GM18907 (cell line): ENCODE results near the gene CST4.
"Not testable (repeated sequence)": the region's sequence is repeated elsewhere in the genome, so short reads cannot be mapped to it uniquely, and the experiment has no call there.

ENCODE experiments used
- ATAC-seq: cut with Tn5 transposase; IDR thresholded peaks from one replicate; pipeline ENCODE4 v1.9.1; 2021; ENCODE audit warnings: mild to moderate bottlenecking, moderate library complexity; ENCODE audit not compliant: unreplicated experiment

Gene CST4

DNA sequence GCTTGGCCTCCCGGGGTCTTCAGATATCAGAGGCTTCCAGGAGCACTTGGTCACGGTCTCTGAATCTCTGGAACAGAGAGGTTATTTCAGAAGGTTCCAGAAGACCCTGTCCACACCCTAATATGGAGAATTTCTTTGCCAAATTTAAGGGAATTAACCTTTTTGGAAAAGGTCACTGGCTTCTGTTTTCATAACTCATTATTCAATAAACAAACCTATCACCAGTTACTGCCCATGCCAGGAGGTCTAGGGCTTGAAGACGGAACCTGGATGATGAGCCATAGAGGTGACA, 507 bp upstream of the CST4 start:
- no peak for ATAC-seq

DNA sequence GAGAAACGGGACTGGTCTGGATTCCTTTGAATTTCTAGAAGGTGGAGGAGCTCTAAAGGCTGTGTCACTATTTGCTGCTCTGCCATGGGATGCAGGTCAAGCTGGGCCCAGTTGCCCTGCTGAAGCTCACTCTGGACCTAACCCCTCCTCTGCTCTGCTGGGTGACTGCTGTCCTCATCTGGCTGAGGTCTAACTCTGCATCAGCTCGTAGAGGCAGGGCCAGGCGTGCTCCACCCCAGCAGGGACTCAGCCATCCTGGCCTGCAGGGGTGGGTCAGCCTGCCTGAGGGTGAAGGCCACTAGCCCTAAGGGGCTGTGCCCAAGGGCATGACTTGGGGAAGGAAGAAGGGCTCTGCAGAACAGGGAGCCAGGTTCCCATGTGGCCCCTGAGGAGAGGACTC, 852 bp downstream of the CST4 start:
- ATAC-seq = no peak

DNA sequence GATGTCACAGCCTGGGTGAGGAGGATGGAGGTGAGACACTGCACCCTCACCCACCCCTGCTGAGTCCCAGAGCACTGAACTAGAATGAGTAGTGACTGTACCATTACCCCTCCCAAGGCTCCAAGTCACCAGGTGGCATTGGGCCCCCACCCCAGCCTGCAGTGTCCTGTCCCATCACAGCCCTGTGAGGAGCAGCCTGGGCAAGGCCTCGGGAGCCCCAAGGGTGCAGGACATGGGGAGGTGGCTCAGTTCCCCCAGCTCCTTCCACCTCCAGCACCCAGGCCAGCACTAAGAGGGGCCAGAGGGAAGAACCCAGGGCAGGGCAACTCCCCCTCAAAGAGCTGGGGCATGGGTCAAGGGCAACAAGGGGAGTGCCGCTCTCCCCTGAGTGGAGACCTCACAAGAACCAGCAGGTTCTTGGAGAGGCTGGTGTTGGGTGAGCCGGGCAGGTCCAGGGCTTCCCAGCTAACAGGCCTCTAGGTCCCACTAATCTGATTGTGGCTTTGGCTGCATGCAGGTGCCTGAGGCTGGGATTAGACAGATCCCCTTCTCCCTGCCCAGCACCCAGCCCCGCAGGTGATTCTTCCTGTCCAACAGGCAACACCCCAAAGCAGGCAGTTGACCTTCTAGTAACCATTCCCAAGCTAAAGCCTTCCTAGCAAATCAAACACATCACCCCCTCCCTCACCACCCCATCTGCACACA, 2.6 kb downstream of the CST4 start:
- ATAC-seq = no peak

GRCh38 chr20:23685529-23685896, 3.3 kb downstream of the CST4 start:
- not testable (repeated sequence) for ATAC-seq

- no peak for ATAC-seq
Observed at GRCh38 chr20:23684261-23684660, 4.6 kb downstream of the CST4 start.

DNA sequence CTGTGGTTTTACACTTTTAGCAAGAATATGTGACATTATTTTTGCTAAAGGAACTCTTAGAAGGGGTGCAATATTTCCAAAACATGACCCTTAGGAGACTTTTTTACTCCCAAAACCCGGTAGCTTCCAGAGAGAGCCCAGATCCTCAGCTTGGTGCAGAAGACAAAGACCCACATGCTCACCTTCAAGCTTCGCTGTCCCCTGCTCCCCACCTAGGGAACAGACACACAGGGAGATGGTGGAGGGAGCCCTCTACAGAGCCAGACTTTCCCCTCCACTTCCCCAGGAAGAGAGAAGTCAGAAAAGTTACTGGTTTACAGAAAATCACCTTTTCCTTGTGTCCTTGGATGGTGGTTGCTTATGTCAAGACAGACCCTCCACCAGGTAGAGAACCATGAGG, 5.0 kb downstream of the CST4 start:
- ATAC-seq = no peak

DNA sequence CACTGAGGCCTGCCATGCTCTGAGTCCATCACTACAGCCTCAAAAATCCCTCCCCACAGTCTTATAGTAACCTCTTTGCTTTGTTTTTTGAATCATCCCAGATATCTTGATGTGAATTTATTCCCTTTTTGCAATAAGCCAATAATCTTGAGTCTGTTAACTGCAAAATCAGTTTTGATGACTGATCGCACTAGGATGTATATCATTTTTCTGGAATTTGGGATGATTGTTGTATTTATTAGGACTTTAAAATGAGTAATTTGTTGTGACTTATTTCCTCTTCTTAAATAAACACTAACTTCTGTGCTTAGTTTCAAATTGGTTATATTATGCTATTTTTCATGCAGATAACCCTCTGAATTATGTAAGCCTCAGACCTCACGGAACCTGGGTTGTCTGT, 5.6 kb downstream of the CST4 start:
- ATAC-seq = no peak

DNA sequence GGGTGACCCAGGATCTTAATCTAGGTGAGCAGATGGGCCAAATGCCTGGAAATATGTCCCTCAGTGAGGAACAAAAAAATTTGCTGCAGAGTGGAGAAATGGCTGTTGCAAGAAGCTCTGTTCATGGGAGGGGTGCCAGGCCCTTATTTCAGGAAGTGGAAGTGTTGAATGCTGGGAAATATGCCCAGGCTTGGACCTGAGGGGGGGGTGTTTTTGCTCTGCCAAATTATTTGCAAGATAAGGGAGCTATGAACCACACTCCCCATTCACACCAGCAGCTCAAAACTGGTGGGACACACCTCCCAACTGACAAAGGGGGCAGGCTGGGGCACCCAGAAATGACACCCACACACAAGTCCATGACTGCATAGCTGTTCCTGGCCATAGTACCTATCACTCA, 8.7 kb downstream of the CST4 start:
- no peak for ATAC-seq

DNA sequence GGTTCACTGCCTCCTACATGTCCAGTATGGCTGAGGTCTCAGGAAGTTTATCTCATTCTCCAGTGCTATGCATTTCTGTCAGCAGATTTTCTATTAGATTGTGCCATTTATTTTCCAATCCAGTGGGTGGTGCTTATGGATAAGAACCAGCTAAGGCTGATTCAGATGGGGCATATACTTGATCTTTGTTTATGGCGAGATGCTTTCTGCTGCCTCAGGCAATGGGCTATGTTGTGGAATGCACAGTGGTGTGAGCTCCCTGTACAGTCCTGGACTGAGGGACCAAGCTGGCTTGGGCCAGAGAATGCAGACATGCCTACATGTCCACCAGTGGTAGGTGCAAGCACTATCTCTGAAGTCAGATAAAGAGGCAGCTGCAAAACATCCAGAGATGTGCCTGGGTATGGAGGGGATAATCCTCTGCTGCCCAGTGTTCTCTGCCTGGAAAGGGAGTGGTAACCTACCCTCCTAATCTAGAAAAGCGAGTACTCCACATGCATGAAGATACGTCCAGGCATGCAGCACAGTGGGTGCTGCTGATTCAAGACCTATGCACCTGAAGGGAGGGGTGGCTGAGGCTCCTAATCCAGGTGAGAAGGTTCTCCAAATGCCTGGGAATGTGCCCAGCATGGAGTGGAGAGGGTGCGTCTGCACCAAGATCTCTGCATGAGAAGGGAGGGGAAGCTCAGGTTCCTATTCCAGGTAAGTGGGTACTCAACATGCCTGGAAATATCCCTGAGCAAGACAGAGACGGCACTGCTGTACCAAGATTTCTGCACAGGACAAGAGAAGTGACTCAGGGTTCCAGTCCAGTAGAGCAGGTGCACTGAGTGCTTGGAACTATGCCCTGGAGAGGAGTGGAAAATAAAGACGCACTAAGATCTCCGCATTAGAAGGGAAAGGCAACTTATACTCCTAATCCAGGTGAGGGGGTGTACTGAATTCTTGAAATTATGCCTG, 9.4 kb downstream of the CST4 start:
- ATAC-seq = no peak

DNA sequence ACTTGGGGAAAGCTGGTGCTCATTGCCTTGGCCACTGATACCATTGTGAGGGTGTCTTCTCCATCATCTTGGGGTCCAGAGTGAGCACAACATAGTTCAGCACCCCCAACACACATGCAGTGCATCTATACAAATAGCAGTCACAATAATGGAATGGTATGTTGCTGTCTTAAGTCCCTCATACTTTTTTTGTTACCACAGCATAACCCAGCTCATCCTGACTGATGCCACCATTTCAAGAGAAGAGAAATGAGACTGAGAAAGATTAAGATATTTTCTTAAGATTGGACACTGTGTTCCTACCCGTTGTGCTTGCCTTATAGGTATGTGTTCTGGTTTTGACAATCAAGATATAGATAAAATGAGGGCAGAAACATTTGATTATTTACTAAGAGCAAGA, 15.6 kb downstream of the CST4 start:
- no peak for ATAC-seq

GRCh38 chr20:23672158-23672557, 16.7 kb downstream of the CST4 start:
- ATAC-seq = no peak

DNA sequence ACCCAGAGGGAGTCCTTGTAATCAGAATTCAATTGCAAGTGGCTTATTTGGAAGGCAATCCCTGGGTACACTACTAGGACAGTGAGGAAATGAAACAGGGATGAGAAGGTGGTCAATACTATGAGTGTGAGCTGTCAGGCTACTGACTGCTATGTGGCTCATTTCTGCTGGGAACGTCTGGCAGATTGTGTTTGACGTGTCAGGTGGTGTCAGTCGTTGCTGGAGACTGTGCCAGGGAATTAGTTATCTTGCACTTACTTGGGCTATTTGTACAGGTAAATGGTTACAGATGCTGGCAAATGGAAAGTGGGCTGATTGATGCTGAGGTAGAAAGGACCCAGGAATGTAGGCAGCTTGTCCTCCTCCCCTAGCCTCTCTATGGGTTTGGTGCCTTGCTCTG, 17.4 kb downstream of the CST4 start:
- no peak for ATAC-seq

DNA sequence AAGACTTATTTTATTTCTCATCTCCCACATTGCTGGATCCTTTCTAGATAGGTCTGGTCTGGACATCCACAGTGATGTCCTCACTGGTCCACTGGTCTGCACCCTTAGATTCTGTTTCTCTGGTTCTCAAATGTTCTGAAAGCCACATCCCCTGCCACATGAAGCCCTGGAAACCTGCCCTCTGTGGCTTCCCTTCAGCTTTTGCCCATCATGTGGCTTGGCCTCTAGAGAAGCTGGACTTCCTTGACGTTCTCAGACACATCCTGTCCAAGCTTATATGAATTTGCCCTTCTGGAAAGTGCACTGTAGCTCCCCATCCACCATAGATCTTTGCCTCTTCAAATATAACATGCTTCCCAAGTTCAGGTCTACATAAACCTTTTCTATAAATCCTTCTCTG, 18.5 kb downstream of the CST4 start:
- ATAC-seq = no peak

GRCh38 chr20:23669866-23670265, 19.0 kb downstream of the CST4 start:
- no peak for ATAC-seq

GRCh38 chr20:23669327-23669726, 19.5 kb downstream of the CST4 start:
- ATAC-seq = no peak

DNA sequence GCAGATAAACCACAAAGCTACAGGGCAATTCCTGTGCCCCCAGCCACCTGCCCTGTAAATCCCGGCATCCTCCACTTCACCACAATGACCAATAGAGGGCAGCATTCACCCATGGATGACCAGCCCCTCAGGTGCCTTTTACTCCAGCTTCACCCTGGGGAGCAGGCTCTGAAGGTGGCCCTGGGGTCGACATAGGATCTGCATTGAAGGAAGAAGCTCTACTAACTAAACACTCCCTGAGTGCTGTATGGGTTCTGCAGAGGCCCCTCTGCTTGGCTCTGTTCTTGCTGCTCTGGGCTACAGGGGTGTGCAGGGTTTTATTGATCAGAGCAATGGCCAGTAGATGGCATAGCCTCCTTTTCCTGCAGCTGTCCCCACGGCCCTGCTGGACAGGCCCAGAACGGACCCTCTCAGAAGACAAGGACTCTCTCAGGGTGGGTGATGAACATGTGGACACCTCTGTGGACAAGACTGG, 20.3 kb downstream of the CST4 start:
- peak; percentile 75 for ATAC-seq

DNA sequence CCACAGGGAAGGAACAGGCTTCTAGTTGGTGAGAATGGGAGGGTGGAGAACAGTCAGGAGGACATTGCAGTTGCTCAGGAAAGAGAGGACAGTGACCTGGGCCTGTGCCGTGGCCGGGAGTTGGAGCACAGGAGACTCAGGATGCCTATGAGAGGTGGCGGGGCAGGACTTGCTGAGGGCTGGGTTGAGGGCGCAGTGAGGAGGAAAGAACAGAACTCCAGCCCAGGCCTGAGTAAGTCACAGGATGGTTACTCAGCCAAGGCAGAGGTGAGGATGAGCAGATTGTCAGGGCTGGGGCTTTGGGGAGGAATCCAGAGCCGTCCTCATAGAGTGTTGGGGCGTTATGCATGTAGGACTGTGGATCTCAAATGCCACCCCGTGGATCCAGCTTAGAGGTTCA, 21.2 kb downstream of the CST4 start:
- no peak for ATAC-seq

GRCh38 chr20:23666698-23667097, 22.1 kb downstream of the CST4 start:
- ATAC-seq = no peak

DNA sequence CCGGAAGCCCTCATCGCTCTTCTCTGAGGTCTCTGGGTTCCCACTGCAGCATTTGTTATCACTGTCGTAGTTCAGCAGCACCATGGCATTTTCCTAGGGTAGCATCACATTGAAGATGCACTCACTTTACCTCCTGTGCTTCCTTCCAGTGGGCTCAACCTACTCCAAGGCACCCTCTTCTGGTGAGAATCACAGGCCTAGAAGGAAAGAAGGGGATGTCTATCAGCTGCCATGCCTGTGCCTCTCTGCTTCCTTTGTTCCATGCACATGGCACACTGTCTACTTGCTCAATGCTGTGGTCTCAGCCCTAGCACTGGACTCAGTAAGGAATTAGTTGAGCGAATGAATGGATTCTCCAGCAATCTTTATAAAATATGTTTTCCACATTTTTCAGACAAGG, 22.6 kb downstream of the CST4 start:
- ATAC-seq = no peak

GRCh38 chr20:23664954-23665353, 23.9 kb downstream of the CST4 start:
- ATAC-seq = no peak

DNA sequence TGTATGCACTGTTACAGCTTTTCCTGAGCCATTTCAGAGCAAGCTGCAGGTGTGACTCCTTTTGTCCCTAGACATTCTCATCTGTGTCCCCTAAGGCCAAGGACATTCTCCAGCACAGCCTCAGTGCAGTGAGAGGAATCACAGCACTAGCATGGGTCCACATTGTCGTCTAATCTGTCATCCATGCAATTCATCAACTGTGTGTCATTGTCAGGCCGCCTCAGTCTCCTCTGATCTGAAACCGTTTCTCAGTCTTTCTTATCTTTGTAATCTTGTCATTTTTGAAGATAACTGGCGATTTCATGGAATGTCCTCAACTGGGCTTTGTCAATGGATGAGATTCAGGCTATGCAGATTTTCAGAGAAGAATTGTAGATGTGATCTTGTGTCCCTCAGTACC, 24.8 kb downstream of the CST4 start:
- not testable (repeated sequence) for ATAC-seq

DNA sequence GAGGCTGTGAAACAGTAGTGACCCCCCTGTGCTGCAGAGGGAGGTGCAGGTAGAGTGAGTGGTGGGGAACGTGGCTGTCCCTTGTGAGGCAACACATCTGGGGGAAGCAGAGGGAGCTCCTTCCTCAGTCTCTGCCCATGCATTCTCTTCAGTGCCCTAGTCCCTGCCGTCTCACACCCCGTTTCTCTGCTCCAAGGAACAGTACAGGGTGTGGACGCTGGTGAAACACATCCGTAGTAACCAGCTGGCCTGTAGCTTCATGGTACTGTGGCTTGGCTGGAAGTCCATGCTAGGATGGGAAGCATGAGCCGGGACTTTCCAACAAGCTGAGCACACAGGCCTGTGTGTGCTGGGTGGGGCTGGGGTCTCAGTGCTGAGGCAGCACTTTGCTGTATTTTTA, 25.7 kb downstream of the CST4 start:
- ATAC-seq = no peak
